Activated T-helper 17 cell treated with anti-CD3 and anti-CD28 coated beads, Interleukin-2, amount 50 U/mL, for 72 hours (primary cell): ENCODE results near the gene MIA2. TPM values are rescaled to one million over a fixed set of nuclear protein-coding genes. Genes with fewer than 3 reads are reported as not detected.
"Not testable (repeated sequence)": the region's sequence is repeated elsewhere in the genome, so short reads cannot be mapped to it uniquely, and the experiment has no call there.

Experiments used
- ATAC-seq: fragments of 150-1000 bp; cut with Tn5 transposase; replicated peaks from 2 replicates; pipeline ENCODE4 v1.10.0; 2021; ENCODE audit warnings: mild to moderate bottlenecking, moderate library complexity
- H3K27ac Mint-ChIP-seq: one replicate; pipeline ENCODE4 v1.8.0; 2022; ENCODE audit warnings: mixed read lengths
- H3K27me3 Mint-ChIP-seq: one replicate; pipeline ENCODE4 v1.8.0; 2022; ENCODE audit warnings: mixed read lengths
- H3K36me3 Mint-ChIP-seq: one replicate; pipeline ENCODE4 v1.8.0; 2022; ENCODE audit warnings: low read depth, mild to moderate bottlenecking, mixed read lengths
- H3K4me1 Mint-ChIP-seq: one replicate; pipeline ENCODE4 v1.8.0; 2022; ENCODE audit warnings: mixed read lengths
- H3K4me3 Mint-ChIP-seq: one replicate; pipeline ENCODE4 v1.8.0; 2022; ENCODE audit warnings: mild to moderate bottlenecking, mixed read lengths
- H3K9me3 Mint-ChIP-seq: one replicate; pipeline ENCODE4 v1.8.0; 2022; ENCODE audit warnings: mixed read lengths
- total RNA-seq, 2 donors: library from RNA; stranded (reverse); gene quantifications; one replicate each; pipeline ENCODE4 v1.2.3, GENCODE V29; 2022

Gene MIA2
- total RNA-seq, 2 donors from 2014 or later, result 15.4 to 17.7 TPM

- H3K27ac Mint-ChIP-seq, result peak overlapping the region; percentile 86
- H3K4me3 Mint-ChIP-seq, result no peak overlapping the region
- H3K36me3 Mint-ChIP-seq, result peaks cover 33% of the 10 kb centered on the region
- ATAC-seq, result no peak
- H3K9me3 Mint-ChIP-seq, result no peaks in the 10 kb centered on the region
- H3K27me3 Mint-ChIP-seq, result no peaks in the 10 kb centered on the region
- H3K4me1 Mint-ChIP-seq, result peaks cover 39% of the 10 kb centered on the region
These were observed 41.7 kb downstream of the MIA2 start for GRCh38 chr14:39275395-39275794.

- no peak for ATAC-seq
- Mint-ChIP-seq H3K27me3 (no peaks in the 10 kb centered on the region), H3K4me3 (no peak overlapping the region), H3K27ac (peak overlapping the region; percentile 86), H3K9me3 (no peaks in the 10 kb centered on the region), H3K36me3 (peaks cover 39% of the 10 kb centered on the region), H3K4me1 (peaks cover 33% of the 10 kb centered on the region)
These were observed 42.3 kb downstream of the MIA2 start for GRCh38 chr14:39276005-39276404.

GRCh38 chr14:39276579-39277114 is 42.9 kb downstream of the MIA2 start:
- H3K36me3 Mint-ChIP-seq, result peaks cover 45% of the 10 kb centered on the region
- peaks cover 27% of the 10 kb centered on the region for H3K4me1 Mint-ChIP-seq
- peak overlapping the region; percentile 86 for H3K27ac Mint-ChIP-seq

GRCh38 chr14:39279515-39279914 is 45.8 kb downstream of the MIA2 start:
- H3K9me3 Mint-ChIP-seq, result no peaks in the 10 kb centered on the region
- peak; percentile 63 for ATAC-seq
- H3K4me3 Mint-ChIP-seq, result peak overlapping the region; percentile 21
- H3K36me3 Mint-ChIP-seq, result peaks cover 73% of the 10 kb centered on the region
- H3K27ac Mint-ChIP-seq, result peak overlapping the region; percentile 74
- no peaks in the 10 kb centered on the region for H3K27me3 Mint-ChIP-seq
- peaks cover 14% of the 10 kb centered on the region for H3K4me1 Mint-ChIP-seq

More at GRCh38 chr14:39276579-39277114, 42.9 kb downstream of the MIA2 start:
- no peaks in the 10 kb centered on the region for H3K9me3 Mint-ChIP-seq
- no peaks in the 10 kb centered on the region for H3K27me3 Mint-ChIP-seq
- no peak for ATAC-seq
- no peak overlapping the region for H3K4me3 Mint-ChIP-seq

GRCh38 chr14:39280678-39281077 is 47.0 kb downstream of the MIA2 start:
- not testable (repeated sequence) for ATAC-seq, H3K27me3 Mint-ChIP-seq, H3K9me3 Mint-ChIP-seq, H3K4me3 Mint-ChIP-seq
- Mint-ChIP-seq H3K36me3 (peaks cover 76% of the 10 kb centered on the region), H3K4me1 (peaks cover 10% of the 10 kb centered on the region), H3K27ac (peak overlapping the region; percentile 74)

GRCh38 chr14:39289523-39289922 is 55.8 kb downstream of the MIA2 start:
- no peak overlapping the region for H3K4me3 Mint-ChIP-seq
- peaks cover 80% of the 10 kb centered on the region for H3K36me3 Mint-ChIP-seq
- no peaks in the 10 kb centered on the region for H3K9me3 Mint-ChIP-seq
- H3K27ac Mint-ChIP-seq, result no peak overlapping the region
- ATAC-seq, result no peak
- H3K27me3 Mint-ChIP-seq, result no peaks in the 10 kb centered on the region
- H3K4me1 Mint-ChIP-seq, result no peaks in the 10 kb centered on the region

GRCh38 chr14:39291701-39292100 is 58.0 kb downstream of the MIA2 start:
- H3K27ac Mint-ChIP-seq, result no peak overlapping the region
- no peaks in the 10 kb centered on the region for H3K4me1 Mint-ChIP-seq
- no peak for ATAC-seq
- no peaks in the 10 kb centered on the region for H3K9me3 Mint-ChIP-seq
- H3K36me3 Mint-ChIP-seq, result peaks cover 89% of the 10 kb centered on the region
- H3K27me3 Mint-ChIP-seq, result no peaks in the 10 kb centered on the region
- no peak overlapping the region for H3K4me3 Mint-ChIP-seq

- no peak for ATAC-seq
- peaks cover 93% of the 10 kb centered on the region for H3K36me3 Mint-ChIP-seq
- H3K27me3 Mint-ChIP-seq, result no peaks in the 10 kb centered on the region
- H3K9me3 Mint-ChIP-seq, result no peaks in the 10 kb centered on the region
- H3K27ac Mint-ChIP-seq, result no peak overlapping the region
- H3K4me1 Mint-ChIP-seq, result no peaks in the 10 kb centered on the region
- H3K4me3 Mint-ChIP-seq, result no peak overlapping the region
These were observed 59.9 kb downstream of the MIA2 start for GRCh38 chr14:39293629-39294028.

GRCh38 chr14:39300389-39300788 is 66.7 kb downstream of the MIA2 start:
- peaks cover 86% of the 10 kb centered on the region for H3K36me3 Mint-ChIP-seq
- not testable (repeated sequence) for H3K4me1 Mint-ChIP-seq, H3K27me3 Mint-ChIP-seq, H3K27ac Mint-ChIP-seq, ATAC-seq, H3K9me3 Mint-ChIP-seq, H3K4me3 Mint-ChIP-seq

- H3K9me3 Mint-ChIP-seq, result no peaks in the 10 kb centered on the region
- peaks cover 84% of the 10 kb centered on the region for H3K36me3 Mint-ChIP-seq
- no peak for ATAC-seq
- H3K27me3 Mint-ChIP-seq, result no peaks in the 10 kb centered on the region
- H3K4me1 Mint-ChIP-seq, result peaks cover 6% of the 10 kb centered on the region
- no peak overlapping the region for H3K4me3 Mint-ChIP-seq
- H3K27ac Mint-ChIP-seq, result peak overlapping the region; percentile 17
These were observed 68.6 kb downstream of the MIA2 start for GRCh38 chr14:39302124-39302810.

- Mint-ChIP-seq H3K36me3 (peaks cover 75% of the 10 kb centered on the region), H3K27ac (no peak overlapping the region), H3K9me3 (no peaks in the 10 kb centered on the region), H3K4me1 (peaks cover 6% of the 10 kb centered on the region), H3K27me3 (no peaks in the 10 kb centered on the region), H3K4me3 (no peak overlapping the region)
- ATAC-seq, result no peak
These were observed 69.4 kb downstream of the MIA2 start for GRCh38 chr14:39303115-39303514.

GRCh38 chr14:39307815-39308214 is 74.1 kb downstream of the MIA2 start:
- ATAC-seq, result no peak
- no peaks in the 10 kb centered on the region for H3K27me3 Mint-ChIP-seq
- H3K27ac Mint-ChIP-seq, result no peak overlapping the region
- peaks cover 74% of the 10 kb centered on the region for H3K36me3 Mint-ChIP-seq
- H3K9me3 Mint-ChIP-seq, result no peaks in the 10 kb centered on the region
- H3K4me1 Mint-ChIP-seq, result no peaks in the 10 kb centered on the region
- no peak overlapping the region for H3K4me3 Mint-ChIP-seq

GRCh38 chr14:39310051-39310450 is 76.3 kb downstream of the MIA2 start:
- H3K9me3 Mint-ChIP-seq, result no peaks in the 10 kb centered on the region
- no peaks in the 10 kb centered on the region for H3K4me1 Mint-ChIP-seq
- no peak for ATAC-seq
- no peaks in the 10 kb centered on the region for H3K27me3 Mint-ChIP-seq
- H3K4me3 Mint-ChIP-seq, result no peak overlapping the region
- peaks cover 61% of the 10 kb centered on the region for H3K36me3 Mint-ChIP-seq
- H3K27ac Mint-ChIP-seq, result no peak overlapping the region

GRCh38 chr14:39315859-39316444 is 82.2 kb downstream of the MIA2 start:
- ATAC-seq, result no peak
- H3K9me3 Mint-ChIP-seq, result no peaks in the 10 kb centered on the region
- peaks cover 59% of the 10 kb centered on the region for H3K36me3 Mint-ChIP-seq
- no peaks in the 10 kb centered on the region for H3K27me3 Mint-ChIP-seq
- peaks cover 4% of the 10 kb centered on the region for H3K4me1 Mint-ChIP-seq
- no peak overlapping the region for H3K4me3 Mint-ChIP-seq
- peak overlapping the region; percentile 73 for H3K27ac Mint-ChIP-seq

- H3K9me3 Mint-ChIP-seq, result no peaks in the 10 kb centered on the region
- peaks cover 53% of the 10 kb centered on the region for H3K36me3 Mint-ChIP-seq
- H3K27ac Mint-ChIP-seq, result peak overlapping the region; percentile 73
- no peaks in the 10 kb centered on the region for H3K27me3 Mint-ChIP-seq
- H3K4me1 Mint-ChIP-seq, result peaks cover 4% of the 10 kb centered on the region
- H3K4me3 Mint-ChIP-seq, result no peak overlapping the region
- no peak for ATAC-seq
These were observed 83.3 kb downstream of the MIA2 start for GRCh38 chr14:39316830-39317553.
